ENCODE data around the gene HS3ST2. TPM values are rescaled to one million over a fixed set of nuclear protein-coding genes. Genes with fewer than 3 reads are reported as not detected.

HS3ST2 gene
- not detected in 2 replicates for total RNA-seq

DNA sequence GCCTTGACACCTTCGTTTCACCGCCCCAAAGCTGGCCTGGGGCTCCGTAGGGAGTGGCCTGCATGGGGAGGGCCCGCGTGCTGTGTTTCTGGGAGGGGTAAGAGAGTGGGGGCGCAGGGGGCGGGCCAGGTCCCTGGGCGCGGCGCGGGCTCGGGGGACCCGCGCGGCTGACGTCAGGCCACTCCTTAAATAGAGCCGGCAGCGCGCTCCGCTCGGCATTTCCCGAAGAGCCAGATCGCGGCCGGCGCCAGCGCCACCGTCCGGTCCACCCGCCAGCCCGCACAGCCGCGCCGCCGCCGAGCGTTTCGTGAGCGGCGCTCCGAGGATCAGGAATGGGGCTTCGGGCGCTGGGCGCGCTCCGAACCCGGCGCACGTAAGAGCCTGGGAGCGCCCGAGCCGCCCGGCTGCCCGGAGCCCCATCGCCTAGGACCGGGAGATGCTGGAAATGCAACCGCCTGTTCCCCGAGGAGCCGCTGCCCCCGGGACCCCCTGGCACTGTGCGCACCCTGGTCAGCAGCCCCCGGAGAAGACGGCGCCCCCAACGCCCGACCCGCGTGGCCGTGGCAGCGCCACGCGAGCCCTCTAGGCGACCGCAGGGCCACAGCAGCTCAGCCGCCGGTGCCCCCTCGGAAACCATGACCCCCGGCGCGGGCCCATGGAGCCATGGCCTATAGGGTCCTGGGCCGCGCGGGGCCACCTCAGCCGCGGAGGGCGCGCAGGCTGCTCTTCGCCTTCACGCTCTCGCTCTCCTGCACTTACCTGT lies at the start of gene HS3ST2:
Gene HS3ST2, plus strand, starts transcription at position 215 of the 763 bp plus-strand sequence. Its CDS starts 449 bp downstream, at position 664.
- peaks cover 33% of the 10 kb centered on the region for H3K27me3 Mint-ChIP-seq (ENCODE audit: low read depth)
- peaks cover 3% of the 10 kb centered on the region for H3K4me1 Mint-ChIP-seq (ENCODE audit: low read depth)
- no peak within 1 kb of the TSS for H3K27ac Mint-ChIP-seq
- no peaks in the 10 kb centered on the region for H3K36me3 Mint-ChIP-seq (ENCODE audit: low read depth)
- no peak for DNase-seq (ENCODE audit: low spot score)
- intact Hi-C loops (cut with micrococcal nuclease), result no loop called here
- no peaks in the 10 kb centered on the region for H3K9me3 Mint-ChIP-seq
- H3K4me3 Mint-ChIP-seq (ENCODE audit: low read depth), result no peak within 1 kb of the TSS

DNA sequence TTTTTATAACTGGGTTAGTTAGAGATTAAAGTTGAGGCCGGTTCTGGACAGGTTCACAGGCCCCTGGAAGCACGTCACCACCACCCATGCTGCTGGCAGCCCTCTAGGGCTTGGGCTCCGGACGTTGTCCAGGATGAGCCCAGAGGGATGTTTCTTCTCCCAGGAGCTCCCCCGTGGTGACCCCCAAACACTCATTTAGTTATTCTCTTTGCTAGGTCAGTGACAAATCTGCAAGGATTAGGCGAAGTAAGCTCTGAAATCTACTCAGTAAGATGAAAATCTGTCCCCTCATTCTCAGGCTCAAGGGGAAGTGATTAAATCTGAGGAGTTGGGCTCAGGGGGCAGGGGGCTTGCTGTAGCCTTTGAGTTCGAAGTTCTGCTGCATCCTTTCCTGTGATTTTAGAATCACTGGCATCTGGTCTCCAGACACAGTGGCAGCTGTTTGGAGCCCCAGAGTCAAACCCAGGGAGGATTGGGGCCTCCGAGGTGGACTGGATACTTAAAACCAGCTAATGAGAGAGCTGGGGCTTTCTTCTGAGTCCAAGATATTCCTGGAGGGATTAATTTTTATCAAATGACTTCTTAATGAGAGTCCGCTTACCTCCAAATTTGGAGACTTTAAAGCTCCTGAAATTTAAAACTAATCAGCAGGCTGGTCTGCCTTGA lies 49.2 kb upstream of the HS3ST2 start:
- no peak for DNase-seq (ENCODE audit: low spot score)
- Mint-ChIP-seq H3K36me3 (ENCODE audit: low read depth) (no peaks in the 10 kb centered on the region), H3K27me3 (ENCODE audit: low read depth) (no peaks in the 10 kb centered on the region), H3K4me1 (ENCODE audit: low read depth) (no peaks in the 10 kb centered on the region), H3K4me3 (ENCODE audit: low read depth) (no peak overlapping the region), H3K9me3 (no peaks in the 10 kb centered on the region), H3K27ac (no peak overlapping the region)
- intact Hi-C loops (cut with micrococcal nuclease), result no loop called here

DNA sequence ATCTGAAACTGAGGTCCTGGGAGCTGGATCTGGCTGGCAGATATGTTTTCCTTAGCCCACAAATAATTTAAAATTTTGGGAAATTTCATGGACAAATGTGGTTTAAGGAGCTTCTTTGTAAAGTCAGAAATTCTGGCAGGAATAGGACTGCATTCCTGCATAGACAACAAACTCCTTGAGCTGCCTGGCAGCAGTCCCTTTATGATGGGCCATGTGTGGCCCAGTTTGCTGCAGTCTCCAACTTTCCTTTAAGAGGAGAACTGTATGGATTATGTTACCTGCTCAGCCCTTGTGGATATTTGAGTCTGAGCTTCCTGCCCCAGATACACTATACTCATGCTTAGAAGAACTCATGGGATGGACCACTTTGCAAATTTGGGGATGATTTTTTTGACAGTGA lies 48.5 kb upstream of the HS3ST2 start:
- Mint-ChIP-seq H3K9me3 (no peaks in the 10 kb centered on the region), H3K27me3 (ENCODE audit: low read depth) (no peaks in the 10 kb centered on the region), H3K4me3 (ENCODE audit: low read depth) (no peak overlapping the region), H3K4me1 (ENCODE audit: low read depth) (no peaks in the 10 kb centered on the region), H3K27ac (no peak overlapping the region), H3K36me3 (ENCODE audit: low read depth) (no peaks in the 10 kb centered on the region)
- intact Hi-C loops (cut with micrococcal nuclease), result no loop called here
- no peak for DNase-seq (ENCODE audit: low spot score)

DNA sequence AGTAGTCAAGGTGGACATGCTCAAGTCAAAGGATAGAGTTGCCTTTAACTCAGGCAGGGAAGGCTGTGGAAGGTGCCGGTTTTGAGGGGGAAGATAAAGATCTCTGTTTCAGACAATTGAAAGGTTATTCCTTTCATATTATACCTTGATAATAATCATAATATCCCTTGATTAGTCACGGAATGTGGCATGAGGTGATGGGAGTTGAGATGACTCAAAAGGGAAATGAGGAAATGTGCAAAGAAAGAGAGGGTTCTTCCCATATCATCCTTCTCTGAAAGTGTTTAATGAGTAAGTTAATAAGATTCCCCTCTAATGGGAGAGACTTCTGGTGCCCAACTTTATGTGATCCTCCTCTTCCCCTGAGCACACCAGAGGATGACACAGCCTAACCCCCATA lies 43.1 kb upstream of the HS3ST2 start:
- peaks cover 5% of the 10 kb centered on the region for H3K27me3 Mint-ChIP-seq (ENCODE audit: low read depth)
- H3K4me3 Mint-ChIP-seq (ENCODE audit: low read depth), result no peak overlapping the region
- no peaks in the 10 kb centered on the region for H3K36me3 Mint-ChIP-seq (ENCODE audit: low read depth)
- no peaks in the 10 kb centered on the region for H3K9me3 Mint-ChIP-seq
- H3K4me1 Mint-ChIP-seq (ENCODE audit: low read depth), result no peaks in the 10 kb centered on the region
- DNase-seq (ENCODE audit: low spot score), result no peak
- H3K27ac Mint-ChIP-seq, result no peak overlapping the region
- intact Hi-C loops (cut with micrococcal nuclease), result no loop called here

DNA sequence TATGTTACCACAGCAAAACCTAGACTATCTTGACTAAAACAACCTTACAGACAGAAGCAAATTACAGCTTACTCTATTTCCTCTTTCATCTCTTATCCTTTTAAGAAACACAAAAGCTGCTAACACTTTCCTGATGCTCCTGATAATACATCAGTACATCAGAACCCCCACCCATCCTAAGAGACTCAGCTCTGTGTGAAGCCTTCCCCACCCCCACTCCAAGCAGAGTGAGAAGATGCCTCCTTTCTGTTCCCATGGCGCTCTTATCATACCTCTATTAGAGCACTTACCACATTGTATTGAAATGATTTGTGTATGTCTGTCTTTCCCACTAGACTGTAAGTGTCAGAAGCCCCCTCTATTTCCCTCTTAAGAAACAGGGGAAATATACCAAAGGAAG lies 42.4 kb upstream of the HS3ST2 start:
- no peaks in the 10 kb centered on the region for H3K9me3 Mint-ChIP-seq
- H3K36me3 Mint-ChIP-seq (ENCODE audit: low read depth), result no peaks in the 10 kb centered on the region
- H3K4me1 Mint-ChIP-seq (ENCODE audit: low read depth), result no peaks in the 10 kb centered on the region
- no peak for DNase-seq (ENCODE audit: low spot score)
- no peak overlapping the region for H3K4me3 Mint-ChIP-seq (ENCODE audit: low read depth)
- peaks cover 6% of the 10 kb centered on the region for H3K27me3 Mint-ChIP-seq (ENCODE audit: low read depth)
- intact Hi-C loops (cut with micrococcal nuclease), result no loop called here
- no peak overlapping the region for H3K27ac Mint-ChIP-seq

DNA sequence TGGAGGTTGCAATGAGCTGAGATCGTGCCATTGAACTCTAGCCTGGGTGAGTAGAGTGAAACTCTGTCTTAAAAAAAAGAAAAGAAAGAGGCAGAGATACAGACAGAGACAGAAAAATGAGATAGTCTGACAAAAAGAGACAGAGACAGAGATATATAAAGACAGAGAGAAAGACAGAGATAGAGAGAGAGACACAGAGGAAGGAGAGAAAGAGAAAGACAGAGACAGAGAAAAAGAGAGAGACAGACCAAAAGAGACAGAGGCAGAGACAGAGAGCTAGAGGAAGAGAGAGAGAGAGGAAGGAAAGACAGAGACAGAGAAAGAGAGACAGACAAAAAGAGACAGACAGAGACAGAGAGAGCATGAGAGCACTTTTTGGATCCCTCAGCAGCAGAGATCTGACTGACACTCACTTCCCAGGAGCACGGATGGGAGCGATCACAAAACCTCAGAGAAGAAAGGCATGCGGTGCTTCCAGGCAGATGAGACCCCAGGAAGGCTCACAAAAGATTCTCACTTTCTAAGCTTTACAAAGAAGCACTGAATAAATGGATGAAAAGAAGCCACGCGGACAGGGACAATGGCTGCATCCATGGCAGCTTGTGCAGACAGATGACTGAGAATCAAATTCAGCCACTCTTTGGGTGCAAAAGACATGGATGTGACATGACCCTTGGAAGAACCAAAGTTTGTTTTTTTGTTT lies 38.6 kb upstream of the HS3ST2 start:
- no peak overlapping the region for H3K4me3 Mint-ChIP-seq (ENCODE audit: low read depth)
- H3K36me3 Mint-ChIP-seq (ENCODE audit: low read depth), result no peaks in the 10 kb centered on the region
- H3K27me3 Mint-ChIP-seq (ENCODE audit: low read depth), result peaks cover 15% of the 10 kb centered on the region
- DNase-seq (ENCODE audit: low spot score), result no peak
- no peaks in the 10 kb centered on the region for H3K4me1 Mint-ChIP-seq (ENCODE audit: low read depth)
- intact Hi-C loops (cut with micrococcal nuclease), result no loop called here
- H3K27ac Mint-ChIP-seq, result no peak overlapping the region
- no peaks in the 10 kb centered on the region for H3K9me3 Mint-ChIP-seq

DNA sequence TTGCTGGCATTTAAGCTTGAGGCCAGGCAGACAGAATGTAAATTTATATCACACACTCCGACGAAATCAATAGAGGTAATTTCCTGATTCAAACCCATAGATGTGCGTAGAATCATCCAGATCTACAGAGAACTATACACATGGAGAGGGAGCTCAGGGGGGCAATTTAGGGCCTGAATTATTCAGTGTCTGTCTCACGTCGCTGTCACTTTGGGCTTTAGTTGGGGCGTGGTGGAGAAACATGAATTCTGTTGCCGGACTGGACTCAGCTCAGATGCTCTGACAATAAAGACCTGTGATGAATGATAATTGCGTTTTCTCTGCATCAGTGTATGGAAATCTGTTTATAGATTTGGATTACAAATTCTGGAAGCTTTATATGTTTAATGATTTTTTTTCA lies 32.5 kb upstream of the HS3ST2 start:
- intact Hi-C loops (cut with micrococcal nuclease), result no loop called here
- Mint-ChIP-seq H3K4me3 (ENCODE audit: low read depth) (no peak overlapping the region), H3K9me3 (no peaks in the 10 kb centered on the region), H3K27me3 (ENCODE audit: low read depth) (peaks cover 24% of the 10 kb centered on the region), H3K27ac (no peak overlapping the region), H3K36me3 (ENCODE audit: low read depth) (no peaks in the 10 kb centered on the region), H3K4me1 (ENCODE audit: low read depth) (peaks cover 3% of the 10 kb centered on the region)
- DNase-seq (ENCODE audit: low spot score), result no peak

DNA sequence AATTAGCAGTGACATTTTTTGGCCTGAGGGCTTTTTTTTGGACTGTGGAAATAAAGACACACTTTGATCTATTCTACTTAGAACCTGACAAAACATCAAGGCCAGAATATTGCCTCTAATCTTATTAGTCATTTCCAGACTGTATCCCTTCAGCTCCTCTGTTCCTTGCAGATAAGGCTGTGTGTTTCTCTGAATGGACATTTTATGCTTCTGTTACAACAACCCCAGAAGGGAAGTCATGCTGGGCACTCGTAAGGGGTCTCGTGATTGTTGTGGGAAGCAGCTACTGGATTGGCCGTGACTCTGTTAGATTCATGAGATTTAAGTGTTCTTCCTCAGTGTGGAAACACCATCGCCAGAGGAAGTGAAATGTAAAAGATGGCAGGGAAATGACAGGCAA lies 31.6 kb upstream of the HS3ST2 start:
- no peak for DNase-seq (ENCODE audit: low spot score)
- Mint-ChIP-seq H3K36me3 (ENCODE audit: low read depth) (no peaks in the 10 kb centered on the region), H3K9me3 (no peaks in the 10 kb centered on the region), H3K27me3 (ENCODE audit: low read depth) (peaks cover 21% of the 10 kb centered on the region), H3K4me1 (ENCODE audit: low read depth) (peaks cover 3% of the 10 kb centered on the region), H3K27ac (no peak overlapping the region), H3K4me3 (ENCODE audit: low read depth) (no peak overlapping the region)
- intact Hi-C loops (cut with micrococcal nuclease), result no loop called here

DNA sequence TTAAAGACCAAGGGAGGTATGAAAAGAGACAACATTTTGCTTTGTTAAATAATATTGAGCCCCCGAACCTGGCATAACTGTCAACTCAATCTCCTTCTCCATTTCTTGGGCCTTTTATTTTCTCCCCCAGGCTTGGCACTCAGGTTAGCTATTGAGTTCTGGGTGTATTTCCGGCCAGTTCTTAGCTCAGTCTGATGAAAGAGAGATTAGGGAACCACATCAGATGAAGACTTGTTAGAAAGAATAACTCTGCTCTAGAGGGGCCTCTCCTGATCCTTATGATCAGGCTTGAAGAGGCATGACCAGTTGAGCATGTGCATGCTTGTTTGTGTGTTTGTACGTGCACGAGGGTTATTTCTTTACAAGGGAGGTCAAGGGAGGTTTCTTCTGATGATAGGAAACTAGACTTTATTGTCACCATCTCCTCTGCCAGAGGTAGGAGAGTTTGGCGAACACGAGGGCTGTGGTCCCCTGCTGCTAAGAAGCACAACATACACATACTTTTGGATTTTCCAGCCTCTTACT lies 29.2 kb upstream of the HS3ST2 start:
- H3K36me3 Mint-ChIP-seq (ENCODE audit: low read depth), result no peaks in the 10 kb centered on the region
- no peak overlapping the region for H3K4me3 Mint-ChIP-seq (ENCODE audit: low read depth)
- no peak overlapping the region for H3K27ac Mint-ChIP-seq
- DNase-seq (ENCODE audit: low spot score), result no peak
- H3K4me1 Mint-ChIP-seq (ENCODE audit: low read depth), result peaks cover 10% of the 10 kb centered on the region
- H3K27me3 Mint-ChIP-seq (ENCODE audit: low read depth), result peaks cover 16% of the 10 kb centered on the region
- intact Hi-C loops (cut with micrococcal nuclease), result no loop called here
- no peaks in the 10 kb centered on the region for H3K9me3 Mint-ChIP-seq

DNA sequence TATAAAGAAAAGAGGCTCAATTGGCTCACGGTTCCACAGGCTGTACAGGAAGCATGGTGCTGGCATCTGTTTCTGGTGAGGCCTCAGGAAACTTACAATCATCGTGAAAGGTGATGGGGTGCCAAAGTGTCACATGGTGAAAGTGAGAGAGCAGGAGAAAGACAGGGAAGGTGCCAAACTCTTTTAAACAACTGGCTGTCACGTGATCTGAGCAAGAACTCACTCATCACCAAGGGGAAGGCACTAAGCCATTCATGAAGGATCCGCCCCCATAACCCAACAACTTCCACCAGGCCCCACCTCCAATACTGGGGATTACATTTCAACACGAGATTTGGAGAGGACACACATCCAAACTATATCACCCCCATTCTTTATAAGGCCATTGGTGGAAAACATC lies 28.4 kb upstream of the HS3ST2 start:
- intact Hi-C loops (cut with micrococcal nuclease), result no loop called here
- Mint-ChIP-seq H3K36me3 (ENCODE audit: low read depth) (no peaks in the 10 kb centered on the region), H3K9me3 (no peaks in the 10 kb centered on the region), H3K4me3 (ENCODE audit: low read depth) (no peak overlapping the region), H3K4me1 (ENCODE audit: low read depth) (peaks cover 10% of the 10 kb centered on the region), H3K27ac (no peak overlapping the region), H3K27me3 (ENCODE audit: low read depth) (peaks cover 19% of the 10 kb centered on the region)
- no peak for DNase-seq (ENCODE audit: low spot score)

DNA sequence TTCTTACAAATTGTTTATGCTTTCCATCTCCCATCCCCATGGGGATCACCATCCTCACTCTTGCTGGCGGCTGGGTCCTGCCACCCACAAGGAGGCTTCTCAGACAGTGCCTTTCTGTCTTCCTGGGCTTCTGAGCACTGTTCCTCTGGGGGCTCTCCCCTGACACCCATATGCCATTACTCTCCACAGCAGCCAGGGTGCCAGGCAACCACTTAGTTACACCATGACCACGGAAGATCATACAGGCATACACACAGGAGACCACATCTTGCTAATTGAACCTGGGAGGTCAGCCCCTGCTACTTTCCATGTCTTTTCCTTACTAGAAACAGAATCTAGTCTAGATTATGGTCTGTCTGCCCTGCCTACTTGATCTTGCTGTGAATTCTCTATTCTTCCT lies 27.7 kb upstream of the HS3ST2 start:
- peaks cover 10% of the 10 kb centered on the region for H3K4me1 Mint-ChIP-seq (ENCODE audit: low read depth)
- no peaks in the 10 kb centered on the region for H3K9me3 Mint-ChIP-seq
- DNase-seq (ENCODE audit: low spot score), result no peak
- H3K36me3 Mint-ChIP-seq (ENCODE audit: low read depth), result no peaks in the 10 kb centered on the region
- no peak overlapping the region for H3K4me3 Mint-ChIP-seq (ENCODE audit: low read depth)
- intact Hi-C loops (cut with micrococcal nuclease), result no loop called here
- peaks cover 16% of the 10 kb centered on the region for H3K27me3 Mint-ChIP-seq (ENCODE audit: low read depth)
- H3K27ac Mint-ChIP-seq, result no peak overlapping the region

DNA sequence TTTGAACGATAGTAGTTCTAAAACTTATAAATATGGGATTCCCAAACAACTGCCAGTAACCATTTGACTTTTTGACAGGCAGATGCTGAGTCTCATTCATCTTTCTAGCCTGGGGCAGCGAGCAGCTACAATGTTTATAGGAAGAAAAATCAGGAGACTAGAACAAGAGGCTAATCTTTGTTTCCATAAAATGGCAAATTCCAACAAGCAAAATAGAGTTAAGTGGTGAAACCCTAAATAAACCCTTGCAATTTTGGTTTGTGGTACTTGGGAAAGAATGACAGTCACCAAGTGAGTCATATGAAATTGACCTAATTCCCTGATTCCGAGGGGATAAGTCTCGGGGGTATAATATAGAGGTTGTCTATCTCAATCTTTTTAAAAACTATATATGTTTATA lies 27.3 kb upstream of the HS3ST2 start:
- no peaks in the 10 kb centered on the region for H3K36me3 Mint-ChIP-seq (ENCODE audit: low read depth)
- DNase-seq (ENCODE audit: low spot score), result no peak
- intact Hi-C loops (cut with micrococcal nuclease), result no loop called here
- H3K27me3 Mint-ChIP-seq (ENCODE audit: low read depth), result peaks cover 16% of the 10 kb centered on the region
- H3K9me3 Mint-ChIP-seq, result no peaks in the 10 kb centered on the region
- H3K4me1 Mint-ChIP-seq (ENCODE audit: low read depth), result peaks cover 10% of the 10 kb centered on the region
- H3K27ac Mint-ChIP-seq, result no peak overlapping the region
- no peak overlapping the region for H3K4me3 Mint-ChIP-seq (ENCODE audit: low read depth)
